Astrocyte (in vitro differentiated cells and primary cell): ENCODE measurements around the gene EIF4EBP2. TPM values are rescaled to one million over a fixed set of nuclear protein-coding genes. Genes with fewer than 3 reads are reported as not detected.

Experiments used
- DNase-seq: peaks from one replicate; pipeline ENCODE4 v3.0.0-alpha.2; 2010; ENCODE audit warnings: low read depth
- FAIRE-seq: peaks from 2 replicates; lab custom pipeline; 2011; peaks lifted over from hg19 to GRCh38; lab: Jason Lieb, UNC
- H2AFZ ChIP-seq: 2 replicates; pipeline ENCODE4 v1.6.0; 2012; ENCODE audit warnings: low read depth, low read length, inconsistent platforms
- H3K27ac ChIP-seq: 2 replicates; pipeline ENCODE4 v1.5.1; 2011; ENCODE audit warnings: low read depth, low read length, inconsistent platforms
- H3K27me3 ChIP-seq: 2 replicates; pipeline ENCODE4 v1.6.0; 2011; ENCODE audit warnings: low read length, inconsistent platforms; ENCODE audit not compliant: insufficient read depth
- H3K36me3 ChIP-seq: 2 replicates; pipeline ENCODE4 v1.5.1; 2011; ENCODE audit warnings: low read length, inconsistent platforms; ENCODE audit not compliant: insufficient read depth
- H3K4me1 ChIP-seq: 2 replicates; pipeline ENCODE4 v1.5.1; 2011; ENCODE audit warnings: low read length, inconsistent platforms; ENCODE audit not compliant: insufficient read depth
- H3K4me2 ChIP-seq: 2 replicates; pipeline ENCODE4 v1.6.0; 2012; ENCODE audit warnings: low read length, inconsistent platforms
- H3K4me3 ChIP-seq: 2 replicates; pipeline ENCODE4 v1.5.1; 2011; ENCODE audit warnings: low read depth, mild to moderate bottlenecking, low read length, inconsistent platforms; ENCODE audit not compliant: insufficient read depth
- H3K79me2 ChIP-seq: 2 replicates; pipeline ENCODE4 v1.6.0; 2012; ENCODE audit warnings: mild to moderate bottlenecking, low read length, inconsistent platforms; ENCODE audit not compliant: insufficient read depth
- H3K9ac ChIP-seq: 2 replicates; pipeline ENCODE4 v1.6.0; 2012; ENCODE audit warnings: mild to moderate bottlenecking, low read length, inconsistent platforms
- H3K9me3 ChIP-seq: 2 replicates; pipeline ENCODE4 v1.5.1; 2012; ENCODE audit warnings: low read depth, mild to moderate bottlenecking, low read length, inconsistent platforms; ENCODE audit not compliant: insufficient read depth
- H4K20me1 ChIP-seq: 2 replicates; pipeline ENCODE4 v1.6.0; 2012; ENCODE audit warnings: low read length, inconsistent platforms; ENCODE audit not compliant: insufficient read depth
- H3K27ac Mint-ChIP-seq: one replicate; pipeline ENCODE4 v1.8.0; 2021; ENCODE audit warnings: mild to moderate bottlenecking, mixed read lengths; ENCODE audit not compliant: unreplicated experiment
- H3K27me3 Mint-ChIP-seq: one replicate; pipeline ENCODE4 v1.8.0; 2021; ENCODE audit warnings: low read depth, mixed read lengths; ENCODE audit not compliant: unreplicated experiment
- H3K36me3 Mint-ChIP-seq: one replicate; pipeline ENCODE4 v1.8.0; 2021; ENCODE audit warnings: low read depth, mixed read lengths; ENCODE audit not compliant: unreplicated experiment
- H3K4me1 Mint-ChIP-seq: one replicate; pipeline ENCODE4 v1.8.0; 2021; ENCODE audit warnings: low read depth, mixed read lengths; ENCODE audit not compliant: unreplicated experiment
- H3K4me3 Mint-ChIP-seq: one replicate; pipeline ENCODE4 v1.8.0; 2021; ENCODE audit warnings: mild to moderate bottlenecking, moderate library complexity, mixed read lengths; ENCODE audit not compliant: unreplicated experiment
- H3K9me3 Mint-ChIP-seq: one replicate; pipeline ENCODE4 v1.8.0; 2021; ENCODE audit warnings: mild to moderate bottlenecking, mixed read lengths; ENCODE audit not compliant: unreplicated experiment
- CTCF ChIP-seq: IDR thresholded peaks from 2 replicates; pipeline ENCODE4 v1.5.1; 2011; ENCODE audit warnings: low read depth, mild to moderate bottlenecking, inconsistent platforms, low read length, moderate library complexity; ENCODE audit not compliant: insufficient read depth
- EZH2 ChIP-seq: IDR thresholded peaks from 2 replicates; pipeline ENCODE4 v1.6.1; 2012; ENCODE audit warnings: mild to moderate bottlenecking, low read length, inconsistent platforms; ENCODE audit not compliant: insufficient read depth
- total RNA-seq: library from RNA; stranded (reverse); gene quantifications from 2 replicates; pipeline ENCODE4 v1.2.1, GENCODE V29; 2021

Gene EIF4EBP2
- total RNA-seq, 1 donor from 2014 or later = 74.0 TPM

- H3K9me3 Mint-ChIP-seq = no peaks in the 10 kb centered on the region
- Histone ChIP-seq H4K20me1 (no peaks in the 10 kb centered on the region), H3K4me3 (peak overlapping the region; percentile 32), H3K27me3 (peaks cover 41% of the 10 kb centered on the region), H3K4me2 (peak overlapping the region; percentile 76), H3K4me1 (no peaks in the 10 kb centered on the region), H3K9me3 (no peaks in the 10 kb centered on the region), H3K79me2 (no peaks in the 10 kb centered on the region), H3K9ac (no peak overlapping the region), H2AFZ (peak overlapping the region; percentile 63), H3K27ac (no peak overlapping the region), H3K36me3 (no peaks in the 10 kb centered on the region)
- H3K4me3 Mint-ChIP-seq = peak overlapping the region; percentile 54
- H3K36me3 Mint-ChIP-seq = peaks cover 9% of the 10 kb centered on the region
- H3K4me1 Mint-ChIP-seq = peaks cover under 1% of the 10 kb centered on the region
- no peak overlapping the region for H3K27ac Mint-ChIP-seq
- DNase-seq = no peak
- no peak for TF ChIP-seq CTCF
- peak; percentile 96 for TF ChIP-seq EZH2
- peaks cover 63% of the 10 kb centered on the region for H3K27me3 Mint-ChIP-seq
- no peak for FAIRE-seq
Observed at GRCh38 chr10:70440296-70441160, 36.6 kb downstream of the EIF4EBP2 start.

DNA sequence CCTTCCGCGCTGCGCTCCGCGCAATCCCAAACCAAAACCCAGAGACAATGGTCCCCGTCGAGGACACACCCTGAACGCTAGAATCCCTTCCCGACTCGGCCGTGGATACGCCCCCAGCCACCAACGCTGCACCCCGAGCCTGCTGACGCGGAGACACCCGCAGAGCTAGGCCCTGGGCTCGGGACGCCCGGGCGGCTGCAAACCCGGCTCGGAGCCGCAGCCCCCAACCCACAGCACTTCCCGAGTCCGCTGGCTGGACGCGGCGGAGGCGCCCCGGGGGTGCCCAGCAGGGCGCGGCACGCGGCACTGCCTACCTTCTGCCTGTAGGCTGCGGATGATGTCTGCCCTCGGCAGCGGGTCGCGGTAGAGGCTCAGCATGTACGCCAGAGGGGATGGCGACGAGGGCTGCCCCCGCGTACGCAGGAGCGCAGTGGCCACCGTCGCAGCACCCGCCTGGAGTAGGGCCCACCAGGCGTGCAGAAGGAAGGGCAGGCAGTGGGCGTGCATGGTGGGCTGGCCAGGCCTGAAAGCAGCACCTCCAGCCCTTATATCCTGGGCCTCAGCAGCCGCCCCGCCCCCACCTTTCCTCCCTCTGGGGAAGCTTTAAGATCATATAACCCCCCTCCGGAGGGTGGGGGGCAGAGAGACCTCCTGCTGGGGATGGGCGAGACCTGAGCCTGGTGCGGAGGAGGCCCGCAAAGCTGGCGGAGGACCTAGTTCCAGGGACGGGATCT lies 37.4 kb downstream of the EIF4EBP2 start, which contains the start of gene NODAL:
TSS of gene NODAL (minus strand) at position 521 of the 734 bp plus-strand sequence. CDS start at position 507, 14 bp downstream.
- Histone ChIP-seq H3K27ac (no peak within 1 kb of the TSS), H2AFZ (peak within 1 kb of the TSS; percentile 63), H3K79me2 (no peaks in the 10 kb centered on the region), H3K4me2 (peak within 1 kb of the TSS; percentile 76), H3K9ac (no peak within 1 kb of the TSS), H3K36me3 (no peaks in the 10 kb centered on the region), H4K20me1 (no peaks in the 10 kb centered on the region), H3K27me3 (peaks cover 41% of the 10 kb centered on the region), H3K4me3 (peak within 1 kb of the TSS; percentile 32), H3K4me1 (no peaks in the 10 kb centered on the region), H3K9me3 (no peaks in the 10 kb centered on the region)
- Mint-ChIP-seq H3K4me3 (peak within 1 kb of the TSS; percentile 54), H3K9me3 (no peaks in the 10 kb centered on the region), H3K27me3 (peaks cover 63% of the 10 kb centered on the region), H3K36me3 (peaks cover 7% of the 10 kb centered on the region), H3K4me1 (peaks cover 7% of the 10 kb centered on the region), H3K27ac (no peak within 1 kb of the TSS)
- TF ChIP-seq CTCF = no peak
- TF ChIP-seq EZH2 = peak; percentile 97
- FAIRE-seq (no peak), DNase-seq (no peak)
